Activated CD8-positive, alpha-beta memory T cell treated with anti-CD3 and anti-CD28 coated beads, Interleukin-2, amount 50 U/mL, for 4 hours (primary cell): Measurements from ENCODE around the gene ZSCAN4.

Source experiments
- DNase-seq: peaks from one replicate; pipeline ENCODE4 v3.0.0-alpha.2; 2020

ZSCAN4 gene

GRCh38 chr19:57668635-57669034 is at the start of gene ZSCAN4:
Gene ZSCAN4, plus strand, starts transcription at chr19:57668935. Its CDS starts 7,211 bp downstream, at chr19:57676146.
- DNase-seq = no peak

GRCh38 chr19:57620673-57621348 is 47.9 kb upstream of the ZSCAN4 start:
- DNase-seq = no peak

GRCh38 chr19:57623091-57623490 is 45.6 kb upstream of the ZSCAN4 start:
- DNase-seq = no peak

- DNase-seq = peak; percentile 88
Measured at GRCh38 chr19:57632987-57633831, 35.5 kb upstream of the ZSCAN4 start, which contains the start of gene ZNF211. Gene ZNF211, plus strand, starts transcription at chr19:57633168. Its CDS starts 179 bp downstream, at chr19:57633347.

GRCh38 chr19:57633832-57634131 is 35.0 kb upstream of the ZSCAN4 start:
- no peak for DNase-seq

- no peak for DNase-seq
Measured at GRCh38 chr19:57637379-57637778, 31.4 kb upstream of the ZSCAN4 start.

GRCh38 chr19:57641715-57642234 is 27.0 kb upstream of the ZSCAN4 start:
- DNase-seq = no peak

GRCh38 chr19:57642396-57643046 is 26.2 kb upstream of the ZSCAN4 start:
- no peak for DNase-seq

- DNase-seq = no peak
Measured at GRCh38 chr19:57643734-57644133, 25.0 kb upstream of the ZSCAN4 start.

GRCh38 chr19:57648331-57649003 is 20.3 kb upstream of the ZSCAN4 start:
- DNase-seq = no peak

GRCh38 chr19:57651654-57651996 is 17.1 kb upstream of the ZSCAN4 start:
- no peak for DNase-seq

- no peak for DNase-seq
Measured at GRCh38 chr19:57653689-57654088, 15.0 kb upstream of the ZSCAN4 start.

- no peak for DNase-seq
Measured at GRCh38 chr19:57655443-57655842, 13.3 kb upstream of the ZSCAN4 start.

- DNase-seq = no peak
Measured at GRCh38 chr19:57656346-57656745, 12.4 kb upstream of the ZSCAN4 start.

- no peak for DNase-seq
Measured at GRCh38 chr19:57664269-57665127, 4.2 kb upstream of the ZSCAN4 start.

GRCh38 chr19:57665261-57665806 is 3.4 kb upstream of the ZSCAN4 start:
- no peak for DNase-seq

GRCh38 chr19:57667228-57667627 is 1.5 kb upstream of the ZSCAN4 start:
- no peak for DNase-seq

GRCh38 chr19:57671124-57671895 is 2.6 kb downstream of the ZSCAN4 start:
- no peak for DNase-seq

GRCh38 chr19:57672466-57672865 is 3.7 kb downstream of the ZSCAN4 start:
- no peak for DNase-seq

- DNase-seq = no peak
Measured at GRCh38 chr19:57675881-57676280, 7.1 kb downstream of the ZSCAN4 start.

- DNase-seq = no peak
Measured at GRCh38 chr19:57682226-57682766, 13.6 kb downstream of the ZSCAN4 start.
